GM12891 (cell line): ENCODE data around the gene IDH3B.
A peak's percentile ranks its signal among the peaks of the same experiment; 100 is the strongest.

Source experiments
- DNase-seq: peaks from one replicate; pipeline ENCODE4 v3.0.0; 2011; ENCODE audit warnings: low spot score; ENCODE audit not compliant: insufficient read length
- FAIRE-seq: peaks from 2 replicates; lab custom pipeline; 2011; peaks lifted over from hg19 to GRCh38; lab: Jason Lieb, UNC
- PAX5 ChIP-seq: IDR thresholded peaks from 2 replicates; pipeline ENCODE4 v1.6.1; 2011; ENCODE audit warnings: low read length, moderate library complexity, mild to moderate bottlenecking; ENCODE audit not compliant: insufficient read depth, severe bottlenecking
- POLR2A ChIP-seq: IDR thresholded peaks from 2 replicates; pipeline ENCODE4 v1.6.1; 2011; ENCODE audit warnings: low read depth, low read length, control low read depth
- POLR2AphosphoS5 ChIP-seq: IDR thresholded peaks from 2 replicates; pipeline ENCODE4 v1.6.1; 2011; ENCODE audit warnings: low read depth, low read length, control low read depth
- POU2F2 ChIP-seq: IDR thresholded peaks from 2 replicates; pipeline ENCODE4 v1.6.1; 2011; ENCODE audit warnings: low read depth, mild to moderate bottlenecking, control low read depth, low read length, moderate library complexity
- SPI1 ChIP-seq: IDR thresholded peaks from 2 replicates; pipeline ENCODE4 v1.6.1; 2011; ENCODE audit warnings: low read depth, low read length, control low read depth
- TAF1 ChIP-seq: IDR thresholded peaks from 2 replicates; pipeline ENCODE4 v1.6.1; 2011; ENCODE audit warnings: low read depth, low read length, control low read depth

IDH3B gene

GRCh38 chr20:2659547-2659946 is 4.5 kb downstream of the IDH3B start:
- FAIRE-seq (no peak), DNase-seq (no peak)
- TF ChIP-seq SPI1, result no peak
- no peak for TF ChIP-seq POLR2AphosphoS5
- TF ChIP-seq POLR2A, result no peak
- no peak for TF ChIP-seq POU2F2

GRCh38 chr20:2658414-2659354 is 5.3 kb downstream of the IDH3B start:
- FAIRE-seq (peak; percentile 50), DNase-seq (no peak)

GRCh38 chr20:2657674-2658073 is 6.3 kb downstream of the IDH3B start:
- TF ChIP-seq POLR2AphosphoS5 (no peak), PAX5 (no peak), TAF1 (no peak), POLR2A (no peak), SPI1 (no peak), POU2F2 (no peak)
- DNase-seq (no peak), FAIRE-seq (no peak)

More at GRCh38 chr20:2658414-2659354, 5.3 kb downstream of the IDH3B start:
- TF ChIP-seq TAF1 (no peak), POLR2AphosphoS5 (peak; percentile 92), POU2F2 (no peak; the same call in 1 of the 2 replicates), POLR2A (peak; percentile 84)

- no peak for DNase-seq
- no peak for FAIRE-seq
- TF ChIP-seq POLR2AphosphoS5 (peak; percentile 59; the same call in 1 of the 2 replicates), POLR2A (no peak; the same call in none of the 2 replicates), POU2F2 (no peak), PAX5 (no peak), TAF1 (no peak), SPI1 (no peak)
These were observed 6.8 kb downstream of the IDH3B start for GRCh38 chr20:2657241-2657640.

- TF ChIP-seq TAF1 (no peak), POLR2AphosphoS5 (no peak), POU2F2 (peak; percentile 28; the same call in 1 of the 2 replicates)
- FAIRE-seq (no peak), DNase-seq (no peak)
These were observed 7.4 kb downstream of the IDH3B start for GRCh38 chr20:2656471-2657117.

GRCh38 chr20:2655331-2656116 is 8.5 kb downstream of the IDH3B start:
- DNase-seq, result no peak
- no peak for FAIRE-seq
- no peak for TF ChIP-seq SPI1
- peak; percentile 59 for TF ChIP-seq POLR2A

GRCh38 chr20:2654831-2655230 is 9.2 kb downstream of the IDH3B start:
- no peak for DNase-seq
- no peak for FAIRE-seq
- TF ChIP-seq POLR2AphosphoS5, result no peak; the same call in 1 of the 2 replicates

- FAIRE-seq (peak; percentile 50), DNase-seq (no peak)
- no peak for TF ChIP-seq POLR2A
- TF ChIP-seq PAX5, result no peak
- TF ChIP-seq SPI1, result no peak
- TF ChIP-seq POLR2AphosphoS5, result no peak
- no peak for TF ChIP-seq TAF1
These were observed 9.6 kb downstream of the IDH3B start for GRCh38 chr20:2654384-2654822.

GRCh38 chr20:2653556-2654383 is 10.2 kb downstream of the IDH3B start:
- no peak for FAIRE-seq
- DNase-seq, result no peak
- TF ChIP-seq SPI1, result no peak
- no peak; the same call in 1 of the 2 replicates for TF ChIP-seq POLR2A
- no peak for TF ChIP-seq POU2F2
- TF ChIP-seq PAX5, result no peak
- no peak; the same call in 1 of the 2 replicates for TF ChIP-seq POLR2AphosphoS5
- TF ChIP-seq TAF1, result no peak
